ENCODE data around the gene TTC9C. TPM values are rescaled to one million over a fixed set of nuclear protein-coding genes. Genes with fewer than 3 reads are reported as not detected.

Gene TTC9C
- total RNA-seq, 1 donor from 2014 or later: 36.6 TPM

DNA sequence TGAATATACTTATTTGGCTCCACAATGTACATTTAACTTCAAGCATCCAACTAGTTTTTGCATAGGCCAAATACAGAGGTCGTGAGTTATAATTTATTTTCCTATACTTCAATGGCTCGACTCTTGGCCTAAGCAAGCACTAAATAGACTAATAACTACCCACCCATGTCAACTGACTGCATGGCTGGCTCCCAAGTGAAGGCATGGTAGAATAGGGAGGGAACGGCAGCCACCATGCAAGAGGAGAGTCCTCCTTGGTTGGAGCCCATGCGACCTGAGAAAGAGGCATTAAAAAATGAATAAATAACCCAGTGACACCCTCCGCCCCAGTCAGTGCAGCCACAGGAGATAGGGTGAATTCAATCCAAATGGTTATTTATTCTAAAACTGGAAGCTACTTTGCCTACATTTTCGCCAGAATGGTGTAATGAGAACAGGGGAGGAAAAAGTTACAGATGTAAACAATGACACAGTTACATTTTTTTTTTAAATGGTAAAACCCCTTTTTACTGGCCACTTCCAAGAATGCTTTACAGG, 15.9 kb upstream of the TTC9C start:
- H3K9me3 Mint-ChIP-seq (ENCODE audit: unreplicated experiment): no peaks in the 10 kb centered on the region
- no peaks in the 10 kb centered on the region for H3K27me3 Mint-ChIP-seq (ENCODE audit: unreplicated experiment)
- H3K4me3 Mint-ChIP-seq (ENCODE audit: unreplicated experiment): no peak overlapping the region
- H3K36me3 Mint-ChIP-seq (ENCODE audit: unreplicated experiment): peaks cover 34% of the 10 kb centered on the region
- TF ChIP-seq, protein P1, sequence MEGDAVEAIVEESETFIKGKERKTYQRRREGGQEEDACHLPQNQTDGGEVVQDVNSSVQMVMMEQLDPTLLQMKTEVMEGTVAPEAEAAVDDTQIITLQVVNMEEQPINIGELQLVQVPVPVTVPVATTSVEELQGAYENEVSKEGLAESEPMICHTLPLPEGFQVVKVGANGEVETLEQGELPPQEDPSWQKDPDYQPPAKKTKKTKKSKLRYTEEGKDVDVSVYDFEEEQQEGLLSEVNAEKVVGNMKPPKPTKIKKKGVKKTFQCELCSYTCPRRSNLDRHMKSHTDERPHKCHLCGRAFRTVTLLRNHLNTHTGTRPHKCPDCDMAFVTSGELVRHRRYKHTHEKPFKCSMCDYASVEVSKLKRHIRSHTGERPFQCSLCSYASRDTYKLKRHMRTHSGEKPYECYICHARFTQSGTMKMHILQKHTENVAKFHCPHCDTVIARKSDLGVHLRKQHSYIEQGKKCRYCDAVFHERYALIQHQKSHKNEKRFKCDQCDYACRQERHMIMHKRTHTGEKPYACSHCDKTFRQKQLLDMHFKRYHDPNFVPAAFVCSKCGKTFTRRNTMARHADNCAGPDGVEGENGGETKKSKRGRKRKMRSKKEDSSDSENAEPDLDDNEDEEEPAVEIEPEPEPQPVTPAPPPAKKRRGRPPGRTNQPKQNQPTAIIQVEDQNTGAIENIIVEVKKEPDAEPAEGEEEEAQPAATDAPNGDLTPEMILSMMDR (IDR thresholded peaks at IDR 0.05): no peak
- peaks cover 33% of the 10 kb centered on the region for H3K4me1 Mint-ChIP-seq (ENCODE audit: unreplicated experiment)
- peak overlapping the region; percentile 57 for H3K27ac Mint-ChIP-seq (ENCODE audit: unreplicated experiment)
- DNase-seq (ENCODE audit: extremely low spot score, unreplicated experiment): no peak

DNA sequence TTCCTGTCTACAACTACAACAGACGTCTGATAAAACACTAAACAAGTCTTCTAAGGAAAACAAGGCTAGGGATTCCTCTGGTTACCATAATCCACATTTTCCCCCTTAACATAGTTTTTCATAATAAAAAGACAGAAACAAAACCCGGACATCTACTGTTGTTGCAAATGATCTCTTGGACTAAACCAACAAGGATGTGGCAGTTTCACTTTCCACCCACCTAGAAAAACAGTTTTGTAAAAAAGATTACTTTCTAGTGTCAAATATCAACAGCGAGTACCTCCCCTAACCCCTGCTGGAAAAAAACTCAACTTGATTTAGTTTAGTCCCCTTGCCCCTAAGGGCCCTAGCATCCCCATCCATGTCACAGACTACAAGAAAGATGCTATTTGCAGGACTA, 15.4 kb upstream of the TTC9C start:
- H3K9me3 Mint-ChIP-seq (ENCODE audit: unreplicated experiment): no peaks in the 10 kb centered on the region
- no peak overlapping the region for H3K4me3 Mint-ChIP-seq (ENCODE audit: unreplicated experiment)
- peak overlapping the region; percentile 57 for H3K27ac Mint-ChIP-seq (ENCODE audit: unreplicated experiment)

DNA sequence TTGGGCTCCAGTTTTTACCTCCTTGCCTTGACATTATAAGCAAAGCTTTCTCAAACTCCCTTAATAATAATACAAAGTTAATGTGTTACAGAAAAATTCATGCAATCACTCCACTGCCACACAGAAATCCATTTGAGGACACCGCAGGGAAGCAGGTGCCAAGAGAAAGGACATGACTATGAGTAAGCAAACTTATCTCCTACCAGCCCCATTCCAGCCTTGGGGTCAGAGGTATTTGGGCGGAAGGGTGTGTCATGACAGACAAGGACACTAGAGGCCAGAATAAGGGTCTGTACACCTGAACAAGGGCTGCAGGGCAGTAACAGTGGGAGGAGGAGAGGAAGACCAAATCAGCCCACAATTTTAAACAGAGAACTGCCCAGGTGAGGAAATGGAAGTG, 14.9 kb upstream of the TTC9C start:
- Mint-ChIP-seq H3K9me3 (ENCODE audit: unreplicated experiment) (no peaks in the 10 kb centered on the region), H3K4me1 (ENCODE audit: unreplicated experiment) (peaks cover 26% of the 10 kb centered on the region), H3K4me3 (ENCODE audit: unreplicated experiment) (no peak overlapping the region), H3K27ac (ENCODE audit: unreplicated experiment) (peak overlapping the region; percentile 57), H3K36me3 (ENCODE audit: unreplicated experiment) (peaks cover 44% of the 10 kb centered on the region), H3K27me3 (ENCODE audit: unreplicated experiment) (no peaks in the 10 kb centered on the region)
- TF ChIP-seq, protein P1 (IDR thresholded peaks at IDR 0.05): no peak
- no peak for DNase-seq (ENCODE audit: extremely low spot score, unreplicated experiment)

More for the DNA sequence above, 15.4 kb upstream of the TTC9C start:
- peaks cover 29% of the 10 kb centered on the region for H3K4me1 Mint-ChIP-seq (ENCODE audit: unreplicated experiment)
- no peak for DNase-seq (ENCODE audit: extremely low spot score, unreplicated experiment)
- TF ChIP-seq, protein P1 (IDR thresholded peaks at IDR 0.05): no peak
- H3K27me3 Mint-ChIP-seq (ENCODE audit: unreplicated experiment): no peaks in the 10 kb centered on the region
- H3K36me3 Mint-ChIP-seq (ENCODE audit: unreplicated experiment): peaks cover 39% of the 10 kb centered on the region

DNA sequence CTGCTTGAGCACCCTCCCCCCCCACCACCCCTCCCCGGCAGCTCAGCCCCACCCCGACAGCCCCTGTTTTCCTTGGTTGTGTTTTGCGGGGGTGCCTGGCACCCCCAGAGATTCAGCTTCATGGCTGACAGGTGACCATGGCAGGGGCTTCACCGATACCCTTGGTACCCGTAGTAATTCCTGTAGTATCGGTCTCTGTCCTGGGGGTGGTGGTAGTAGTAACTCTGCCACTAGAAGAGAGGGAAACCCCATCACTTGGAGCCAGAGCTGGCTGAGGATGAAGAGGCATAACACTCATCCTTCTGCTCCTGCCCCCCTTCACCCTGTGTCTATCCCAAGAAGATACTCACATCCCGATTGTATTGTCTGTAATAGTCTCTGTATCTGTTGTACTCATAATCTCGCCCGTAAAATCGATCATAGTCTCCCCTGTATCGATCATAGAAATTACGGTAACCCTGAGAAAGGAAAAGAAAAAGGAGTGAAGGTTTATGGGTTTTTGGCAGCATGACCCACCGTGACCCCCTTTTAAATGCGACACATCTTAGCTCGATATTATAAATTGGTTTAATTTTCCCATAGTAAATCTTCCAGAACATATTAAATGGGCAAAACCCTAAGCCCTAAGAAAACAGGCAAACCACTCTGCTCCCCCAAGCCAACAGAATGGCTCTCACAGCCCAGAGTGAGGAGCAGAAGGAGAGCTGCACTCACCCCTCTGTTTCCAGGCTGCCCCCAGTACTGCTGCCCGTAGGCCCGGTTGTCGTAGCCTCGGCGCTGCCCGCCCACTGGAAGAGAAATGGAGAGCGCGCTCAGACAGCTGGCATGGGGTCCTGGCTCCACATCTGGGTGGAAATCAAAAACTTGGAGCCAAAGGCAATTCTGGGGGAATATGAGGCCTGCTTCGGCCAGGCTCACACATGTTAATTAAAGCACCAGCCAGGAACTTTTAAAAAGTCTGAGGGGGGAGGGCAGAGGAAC, 12.8 kb upstream of the TTC9C start:
- Mint-ChIP-seq H3K9me3 (ENCODE audit: unreplicated experiment) (no peaks in the 10 kb centered on the region), H3K36me3 (ENCODE audit: unreplicated experiment) (peaks cover 53% of the 10 kb centered on the region), H3K4me1 (ENCODE audit: unreplicated experiment) (peaks cover 9% of the 10 kb centered on the region), H3K4me3 (ENCODE audit: unreplicated experiment) (no peak overlapping the region), H3K27ac (ENCODE audit: unreplicated experiment) (peak overlapping the region; percentile 59), H3K27me3 (ENCODE audit: unreplicated experiment) (no peaks in the 10 kb centered on the region)
- DNase-seq (ENCODE audit: extremely low spot score, unreplicated experiment): no peak
- TF ChIP-seq, protein P1 (IDR thresholded peaks at IDR 0.05): no peak

DNA sequence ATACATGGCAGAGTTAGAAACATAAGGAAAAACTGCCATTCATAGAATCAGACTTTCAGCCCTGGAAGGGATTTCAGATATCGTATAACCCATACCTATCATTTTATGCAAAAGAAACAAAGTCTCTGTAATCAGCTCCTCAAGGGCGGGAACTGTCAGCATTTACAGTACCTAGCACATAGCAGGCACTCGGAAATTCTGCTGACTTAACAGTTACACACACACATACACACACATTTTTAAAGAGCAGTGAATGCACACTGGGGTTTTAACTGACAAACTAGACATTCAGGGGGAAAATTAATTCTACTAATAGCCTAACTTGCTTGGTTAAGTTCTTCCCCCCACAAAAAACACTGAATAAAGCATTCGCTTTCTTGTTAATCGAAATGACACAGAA, 12.1 kb upstream of the TTC9C start:
- Mint-ChIP-seq H3K4me3 (ENCODE audit: unreplicated experiment) (no peak overlapping the region), H3K27me3 (ENCODE audit: unreplicated experiment) (no peaks in the 10 kb centered on the region), H3K27ac (ENCODE audit: unreplicated experiment) (no peak overlapping the region), H3K4me1 (ENCODE audit: unreplicated experiment) (peaks cover 9% of the 10 kb centered on the region), H3K9me3 (ENCODE audit: unreplicated experiment) (no peaks in the 10 kb centered on the region), H3K36me3 (ENCODE audit: unreplicated experiment) (peaks cover 53% of the 10 kb centered on the region)
- no peak for DNase-seq (ENCODE audit: extremely low spot score, unreplicated experiment)
- TF ChIP-seq, protein P1 (IDR thresholded peaks at IDR 0.05): no peak

Measured in osteocyte (in vitro differentiated cells).